Cerebellar cortex (tissue), 1 donor: ENCODE measurements around the gene ATP6V1B1.

Source experiments
- DNase-seq: peaks from one replicate; pipeline ENCODE4 v3.0.0-alpha.2; 2015; ENCODE audit warnings: low spot score

ATP6V1B1 gene

DNA sequence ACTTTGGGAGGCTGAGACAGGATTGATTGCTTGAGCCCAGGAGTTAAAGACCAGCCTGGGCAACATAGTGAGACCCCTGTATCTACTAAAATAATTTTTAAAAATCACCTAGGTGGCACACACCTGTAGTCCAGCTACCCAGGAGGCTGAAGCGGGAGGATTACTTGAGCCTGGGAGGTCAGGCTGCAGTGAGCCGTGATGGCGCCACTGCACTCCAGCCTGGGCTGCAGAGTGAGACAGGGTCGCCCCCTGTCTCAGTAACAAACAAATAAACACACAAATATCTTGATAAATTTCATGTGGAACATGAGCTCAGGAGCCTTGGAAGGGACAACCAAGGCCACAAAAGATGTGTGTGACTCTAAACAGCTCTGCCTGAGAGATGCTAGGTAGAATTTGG lies 31.0 kb downstream of the ATP6V1B1 start:
- no peak for DNase-seq

GRCh38 chr2:70967189-70967588 lies 31.5 kb downstream of the ATP6V1B1 start:
- DNase-seq: no peak

DNA sequence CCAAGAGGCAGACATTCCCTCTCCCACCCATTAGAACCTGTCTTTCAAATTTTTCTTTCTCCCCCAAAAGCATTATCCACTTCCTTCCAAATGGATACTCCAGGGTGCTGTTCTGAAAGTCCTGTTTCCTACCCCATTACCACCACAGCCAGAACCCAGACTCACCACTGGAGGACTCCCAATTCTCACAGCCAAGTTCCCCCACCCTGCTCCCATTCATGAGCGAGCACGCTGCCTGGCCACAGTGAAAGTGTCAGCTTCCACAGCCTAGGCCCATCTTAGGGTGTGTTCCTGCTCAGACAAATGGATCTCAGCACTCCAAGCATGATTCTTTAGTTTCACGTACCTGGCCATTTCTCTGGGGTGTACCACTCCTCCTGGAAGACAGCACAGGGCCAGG lies 38.9 kb downstream of the ATP6V1B1 start:
- no peak for DNase-seq

DNA sequence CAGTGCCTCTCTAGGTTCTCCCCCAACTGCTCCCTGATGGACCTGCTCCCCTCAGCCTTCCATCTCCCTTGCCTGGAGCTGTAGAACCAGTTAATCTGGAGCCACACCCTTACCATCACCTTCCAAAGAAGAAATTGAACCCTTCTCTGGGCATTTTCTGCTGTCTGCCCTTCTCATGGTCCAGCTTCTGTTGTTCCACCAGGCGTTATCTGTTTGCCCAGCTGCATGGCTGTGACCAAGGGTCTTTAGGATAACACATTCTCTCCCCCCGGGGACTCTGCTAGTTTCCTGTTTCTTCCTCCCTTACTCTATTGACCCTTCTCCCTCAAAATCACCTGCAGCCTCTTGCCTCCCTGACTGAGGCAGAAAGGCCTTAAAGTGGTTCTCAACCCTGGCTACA lies 39.5 kb downstream of the ATP6V1B1 start:
- no peak for DNase-seq

DNA sequence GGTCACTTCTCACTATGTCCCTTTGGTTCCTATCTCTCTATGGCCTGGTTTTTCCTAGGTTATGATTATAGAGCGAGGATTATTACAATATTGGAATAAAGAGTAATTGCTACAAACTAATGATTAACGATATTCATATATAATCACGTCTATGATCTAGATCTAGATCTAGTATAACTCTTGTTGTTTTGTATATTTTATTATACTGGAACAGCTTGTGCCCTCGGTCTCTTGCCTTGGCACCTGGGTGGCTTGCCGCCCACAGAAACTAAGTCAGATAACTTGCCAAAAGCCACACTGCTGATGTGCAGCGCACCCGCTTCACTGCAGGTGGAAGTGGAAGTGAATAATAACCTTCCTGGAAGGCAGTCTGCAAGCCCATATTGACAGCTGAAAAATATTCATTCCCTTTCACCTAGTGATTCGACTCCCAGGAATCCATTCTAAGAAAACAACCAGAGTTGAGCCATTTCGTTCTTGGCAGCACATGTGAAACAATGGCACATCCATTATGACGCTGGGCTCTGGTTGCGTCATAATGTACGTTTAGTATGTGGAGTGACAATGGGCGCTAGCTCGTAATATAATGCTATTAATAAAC lies 42.0 kb downstream of the ATP6V1B1 start:
- DNase-seq: peak; percentile 20

DNA sequence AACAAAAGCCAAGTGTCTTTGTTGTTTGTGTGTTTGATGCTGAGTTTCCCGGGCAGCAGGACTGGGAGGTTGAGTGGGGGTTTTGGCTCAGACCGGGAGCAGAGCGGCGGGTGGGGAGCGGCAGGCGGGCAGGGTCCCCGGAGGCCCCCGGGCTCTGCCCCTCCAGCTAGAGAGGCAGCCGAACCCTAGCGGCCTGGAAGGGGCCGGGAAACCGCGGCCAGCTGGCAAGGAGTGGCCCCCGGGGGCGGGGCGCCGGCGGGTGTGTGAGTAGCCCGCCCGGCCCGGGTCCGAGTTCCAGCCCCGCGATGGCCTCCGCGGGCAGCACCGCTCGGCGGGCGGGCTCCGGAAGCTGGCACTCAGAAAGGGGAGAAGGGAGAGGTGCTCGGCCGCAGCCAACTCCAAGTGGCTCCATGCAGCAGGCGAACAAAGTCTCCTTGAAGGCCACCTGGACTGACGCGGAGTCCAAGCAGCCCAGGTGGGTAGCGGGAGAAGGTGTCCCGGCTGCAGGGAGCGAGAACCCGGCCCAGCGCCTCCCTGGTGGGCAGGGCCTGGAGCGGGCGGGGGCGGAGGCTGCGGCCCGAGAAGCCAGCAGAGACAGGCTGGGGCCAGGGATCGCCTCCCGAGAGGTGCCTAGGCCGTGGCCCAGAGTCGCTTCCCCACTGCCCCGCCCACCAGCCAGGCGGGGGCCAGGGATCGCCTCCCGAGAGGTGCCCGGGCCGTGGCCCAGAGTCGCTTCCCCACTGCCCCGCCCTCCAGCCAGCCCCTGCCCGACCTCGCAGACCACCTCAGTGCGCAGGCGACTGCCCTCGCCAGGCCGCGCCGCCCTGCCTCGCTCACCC lies 42.9 kb downstream of the ATP6V1B1 start, which contains the start of gene ANKRD53:
Gene ANKRD53 (plus strand): TSS at position 290 of the 839 bp plus-strand sequence. CDS start 16 bp downstream, at position 306.
- peak; percentile 13 for DNase-seq

GRCh38 chr2:70979180-70979488 lies 43.4 kb downstream of the ATP6V1B1 start:
- no peak for DNase-seq

DNA sequence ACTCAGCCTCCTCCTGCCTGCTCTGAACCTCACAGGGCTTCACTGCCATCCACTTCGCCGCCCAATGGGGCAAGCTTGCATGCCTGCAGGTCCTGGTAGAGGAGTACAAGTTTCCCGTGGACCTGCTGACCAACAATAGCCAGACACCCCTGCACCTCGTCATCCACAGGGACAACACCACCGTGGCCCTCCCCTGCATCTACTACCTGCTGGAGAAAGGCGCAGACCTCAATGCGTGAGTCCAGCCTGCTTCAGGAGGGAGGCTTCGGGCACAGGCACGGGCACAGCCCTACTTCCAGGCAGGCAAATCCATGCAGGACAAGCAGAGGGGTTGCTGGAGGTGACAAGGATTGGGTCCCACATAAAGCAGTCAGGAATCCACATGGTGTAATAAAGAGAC lies 43.9 kb downstream of the ATP6V1B1 start:
- DNase-seq: no peak

- DNase-seq: no peak
Observed at GRCh38 chr2:70981421-70981820, 45.7 kb downstream of the ATP6V1B1 start.

GRCh38 chr2:70981866-70982810 lies 46.4 kb downstream of the ATP6V1B1 start:
- no peak for DNase-seq

DNA sequence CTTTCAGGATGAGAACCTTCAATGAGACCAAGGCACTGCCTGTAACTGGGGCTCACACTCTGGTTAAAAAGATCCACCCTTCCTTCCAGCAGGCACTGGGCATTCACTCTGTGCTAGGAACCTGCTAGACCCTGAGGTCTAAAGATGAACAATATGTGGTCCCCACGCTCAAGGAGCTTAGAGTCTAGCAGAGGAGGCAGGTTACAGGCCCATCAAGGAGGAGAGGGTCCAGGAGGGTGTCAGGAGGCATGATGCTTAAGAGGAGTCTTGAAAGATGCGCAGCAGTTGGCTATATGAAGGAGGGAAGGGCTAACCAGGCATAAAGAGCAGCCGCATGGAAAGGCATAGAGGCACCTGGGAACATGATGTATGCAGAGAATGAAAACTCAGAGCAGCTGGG lies 47.3 kb downstream of the ATP6V1B1 start:
- DNase-seq: no peak

GRCh38 chr2:70983506-70984227 lies 48.0 kb downstream of the ATP6V1B1 start:
- no peak for DNase-seq

GRCh38 chr2:70984228-70984575 lies 48.5 kb downstream of the ATP6V1B1 start:
- no peak for DNase-seq

DNA sequence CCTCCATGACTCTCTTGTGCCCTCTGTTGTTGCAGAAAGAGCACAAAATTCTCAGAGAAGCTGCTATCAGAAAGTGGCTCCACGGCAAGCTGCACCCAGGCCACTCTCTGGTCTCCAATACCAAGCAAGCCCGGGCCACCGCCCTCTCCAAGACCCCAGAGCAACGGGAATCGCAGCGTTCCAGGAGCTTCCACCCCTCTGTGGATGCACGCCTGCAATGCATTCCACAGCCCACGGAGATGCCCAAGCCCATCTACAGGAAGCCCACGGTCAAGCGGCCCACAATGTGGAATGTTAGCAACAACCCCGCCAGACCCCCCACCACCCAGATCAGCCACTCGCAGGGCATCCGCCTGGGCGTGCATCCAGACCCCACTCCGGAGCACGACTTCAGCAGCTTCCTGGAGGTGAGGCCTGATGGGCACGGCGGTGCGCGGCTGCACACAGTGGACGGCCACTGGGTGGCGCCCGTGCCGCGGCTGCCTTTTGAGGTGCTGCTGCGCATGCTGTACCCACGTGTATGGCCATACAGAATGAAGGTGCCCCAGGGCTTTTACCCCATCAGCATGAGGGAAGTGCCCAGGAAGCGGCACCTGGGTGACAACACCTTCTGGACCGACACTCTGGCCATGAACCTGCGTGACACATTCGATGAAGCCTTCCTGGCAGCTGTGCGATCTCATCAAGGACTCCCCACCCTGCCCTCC lies 49.0 kb downstream of the ATP6V1B1 start:
- DNase-seq: peak; percentile 30

GRCh38 chr2:70985283-70985688 lies 49.6 kb downstream of the ATP6V1B1 start:
- DNase-seq: no peak

DNA sequence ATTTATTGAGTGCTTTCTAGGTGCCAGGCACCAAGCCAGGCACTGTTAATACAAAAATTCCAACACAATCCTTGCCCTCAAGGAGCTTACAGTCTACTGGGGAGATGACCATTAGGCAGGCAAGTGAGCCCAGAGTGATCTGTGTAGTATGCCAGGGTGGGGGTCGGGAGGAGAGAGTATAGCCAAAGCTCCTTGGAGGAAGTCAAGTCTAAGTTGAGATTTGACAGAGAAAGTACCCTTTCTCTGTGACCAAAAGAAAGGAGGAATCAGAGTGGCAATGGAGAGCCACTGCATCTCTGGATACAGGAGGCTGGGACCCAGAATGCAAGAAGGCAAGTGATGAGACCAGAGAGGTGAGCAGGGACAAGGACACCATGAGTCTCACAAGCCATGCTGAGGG lies 50.3 kb downstream of the ATP6V1B1 start:
- no peak for DNase-seq

GRCh38 chr2:70986499-70987189 lies 50.9 kb downstream of the ATP6V1B1 start:
- no peak for DNase-seq

DNA sequence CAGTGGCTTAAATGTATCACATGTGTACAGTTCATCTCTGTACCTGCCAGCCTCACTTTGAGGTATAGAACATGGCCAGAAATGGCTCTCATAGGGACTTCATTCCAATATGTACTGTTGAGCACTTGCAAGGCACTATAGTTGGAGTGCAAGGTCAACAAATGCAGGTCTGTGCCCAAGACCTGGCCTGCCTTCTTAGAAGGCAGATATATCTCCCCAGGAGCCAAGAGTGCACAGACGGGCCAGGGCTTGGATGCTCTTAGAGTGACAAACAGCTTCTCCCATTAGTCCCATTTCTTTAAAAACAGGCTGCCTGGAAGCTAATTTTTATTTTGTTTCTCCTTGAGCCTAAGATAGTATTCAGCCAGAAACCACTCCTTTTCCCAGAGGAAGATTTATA lies 51.7 kb downstream of the ATP6V1B1 start:
- no peak for DNase-seq

DNA sequence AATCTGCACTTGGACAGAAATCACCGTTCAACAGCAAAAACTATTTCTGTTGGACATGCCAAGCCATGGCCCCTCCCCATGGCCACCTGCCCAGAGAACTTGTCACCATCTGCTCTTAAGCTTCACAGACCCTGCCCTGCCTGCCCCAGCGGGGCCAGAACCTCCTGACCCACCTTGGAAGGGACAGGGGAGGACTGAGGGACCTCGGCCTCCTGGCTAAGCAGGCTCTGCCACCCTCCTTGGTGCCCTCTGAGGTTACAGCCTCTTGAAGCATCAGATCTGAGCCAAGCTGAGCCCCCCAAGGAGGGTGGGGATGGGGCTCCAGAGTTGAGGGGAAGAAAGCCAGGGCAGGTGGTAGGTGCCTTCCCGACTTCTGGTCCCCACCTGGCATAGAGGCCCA lies 52.5 kb downstream of the ATP6V1B1 start:
- no peak for DNase-seq

DNA sequence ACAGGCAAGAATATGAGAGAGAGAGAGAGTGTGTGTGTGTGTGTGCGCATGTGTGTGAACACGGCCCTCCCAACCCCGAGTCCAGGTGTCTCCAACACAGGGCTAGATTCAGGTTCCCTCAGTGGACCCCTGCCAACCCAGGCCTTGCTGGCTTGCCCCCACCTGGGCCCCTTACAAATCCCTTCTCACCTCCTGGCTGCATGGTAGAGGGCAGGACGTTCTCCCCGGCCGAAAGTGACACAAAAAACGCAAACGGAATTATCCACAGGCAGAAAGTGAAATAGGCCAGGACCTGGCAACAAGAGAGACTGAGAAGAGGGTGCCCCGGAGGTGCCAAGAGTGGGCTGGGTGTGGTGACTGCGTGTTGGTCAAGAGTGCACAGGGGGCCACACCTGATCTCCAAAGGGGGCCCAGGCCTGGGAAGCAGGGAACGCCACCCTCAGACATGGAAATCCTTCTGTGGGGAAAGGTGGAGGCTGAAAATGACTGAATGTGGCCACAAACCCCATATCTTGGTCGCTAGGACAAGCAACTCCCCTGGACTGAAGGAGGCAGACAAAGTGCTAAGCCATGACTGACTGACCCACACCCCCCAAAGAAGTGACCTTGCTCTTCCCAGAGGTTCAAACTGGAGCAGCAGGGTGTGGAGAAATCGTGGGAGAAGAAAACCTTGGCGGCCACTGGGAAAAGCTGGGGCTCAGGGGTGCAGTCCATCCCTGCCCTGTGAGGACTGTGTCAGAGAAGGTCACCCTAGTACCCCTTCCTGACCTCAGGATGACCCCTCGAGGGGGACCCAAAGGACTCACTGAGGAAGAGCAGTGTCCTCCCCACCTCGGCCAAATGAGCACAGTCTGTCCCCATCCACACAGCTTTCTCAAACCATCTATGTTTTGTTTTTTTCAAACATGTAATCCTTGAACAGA lies 53.3 kb downstream of the ATP6V1B1 start:
- DNase-seq: no peak
